Stimulated activated naive CD8-positive, alpha-beta T cell treated with anti-CD3 and anti-CD28 coated beads, Interleukin-15, Interleukin-2, amounts not matched to agents 100 U/mL and 50 U/mL, for 24 hours (primary cell): Measurements from ENCODE around the gene MT4.
A peak's percentile ranks its signal among the peaks of the same experiment; 100 is the strongest.

Experiments
- ATAC-seq: fragments of 150-1000 bp; cut with Tn5 transposase; one replicate; pipeline ENCODE4 v1.10.0; 2021
- DNase-seq: peaks from one replicate; pipeline ENCODE4 v3.0.0; 2021

The MT4 gene

GRCh38 chr16:56564793-56565477 lies at the start of gene MT4:
TSS of gene MT4 (plus strand) at chr16:56565073. CDS start at chr16:56565129, 56 bp downstream.
- ATAC-seq (no peak), DNase-seq (no peak)

- DNase-seq, result no peak
- no peak for ATAC-seq
These were observed 49.2 kb upstream of the MT4 start for GRCh38 chr16:56515665-56516064.

GRCh38 chr16:56517206-56517605 lies 47.7 kb upstream of the MT4 start:
- DNase-seq (no peak), ATAC-seq (no peak)

- ATAC-seq, result no peak
- DNase-seq, result no peak
These were observed 46.4 kb upstream of the MT4 start for GRCh38 chr16:56518425-56518824.

GRCh38 chr16:56519459-56520250 lies 45.2 kb upstream of the MT4 start, which contains the start of gene BBS2:
TSS of gene BBS2 (minus strand) at chr16:56520024. CDS start at chr16:56519862, 162 bp downstream.
- ATAC-seq (peak; percentile 84), DNase-seq (peak; percentile 94)

GRCh38 chr16:56520251-56520577 lies 44.7 kb upstream of the MT4 start:
- ATAC-seq (no peak), DNase-seq (no peak)

GRCh38 chr16:56525236-56525635 lies 39.6 kb upstream of the MT4 start:
- ATAC-seq (no peak), DNase-seq (no peak)

GRCh38 chr16:56530872-56531271 lies 34.0 kb upstream of the MT4 start:
- ATAC-seq (no peak), DNase-seq (no peak)

- DNase-seq, result no peak
- ATAC-seq, result no peak
These were observed 32.2 kb upstream of the MT4 start for GRCh38 chr16:56532714-56533113.

GRCh38 chr16:56534847-56535383 lies 30.0 kb upstream of the MT4 start:
- ATAC-seq (no peak), DNase-seq (no peak)

GRCh38 chr16:56538331-56538730 lies 26.5 kb upstream of the MT4 start:
- ATAC-seq, result no peak

GRCh38 chr16:56539656-56540055 lies 25.2 kb upstream of the MT4 start:
- DNase-seq (no peak), ATAC-seq (no peak)

More at GRCh38 chr16:56538331-56538730, 26.5 kb upstream of the MT4 start:
- DNase-seq, result no peak

- no peak for DNase-seq
- no peak for ATAC-seq
These were observed 22.8 kb upstream of the MT4 start for GRCh38 chr16:56542039-56542438.

- ATAC-seq (no peak), DNase-seq (no peak)
These were observed 17.5 kb upstream of the MT4 start for GRCh38 chr16:56547120-56547948.

- no peak for ATAC-seq
These were observed 16.8 kb upstream of the MT4 start for GRCh38 chr16:56547949-56548567.

GRCh38 chr16:56549161-56549560 lies 15.7 kb upstream of the MT4 start:
- DNase-seq (no peak), ATAC-seq (no peak)

More at GRCh38 chr16:56547949-56548567, 16.8 kb upstream of the MT4 start:
- no peak for DNase-seq

- ATAC-seq, result peak; percentile 88
These were observed 15.0 kb upstream of the MT4 start for GRCh38 chr16:56549744-56550385.

GRCh38 chr16:56551796-56552738 lies 12.8 kb upstream of the MT4 start:
- ATAC-seq (no peak), DNase-seq (no peak)

More at GRCh38 chr16:56549744-56550385, 15.0 kb upstream of the MT4 start:
- DNase-seq, result peak; percentile 9

- DNase-seq (no peak), ATAC-seq (no peak)
These were observed 10.4 kb upstream of the MT4 start for GRCh38 chr16:56554441-56554840.
